ENCODE data around the gene SSX2IP. TPM values are rescaled to one million over a fixed set of nuclear protein-coding genes. Genes with fewer than 3 reads are reported as not detected.

Gene SSX2IP
- polyA plus RNA-seq, 3 donors = 0.85 to 2.8 (median 2.2) TPM

- WGBS (ENCODE audit: insufficient coverage) = 93% methylated on average over 5 of the region's 5 CpGs
- peaks cover 24 to 31% of the 10 kb centered on the region in 2 donors for H3K9me3 ChIP-seq (replicated peaks in 1 of 2; ENCODE audit: control insufficient read depth in 1 of 2, insufficient read depth in 1 of 2, low read length in 2 of 2)
- H3K27ac ChIP-seq (ENCODE audit: low read depth in 1 of 2, low read length in 2 of 2) = no peak overlapping the region
- H3K27me3 Mint-ChIP-seq (ENCODE audit: low read depth in 3 of 3) = no peaks in the 10 kb centered on the region
- TF ChIP-seq CTCF (IDR thresholded peaks at IDR 0.05) = no peak
- peak overlapping the region in 1 of 7 donors; percentile 29 for H3K27ac Mint-ChIP-seq
- H3K4me2 ChIP-seq (replicated peaks; ENCODE audit: extremely low read depth, low read length, poor library complexity, severe bottlenecking) = no peak overlapping the region
- no peaks in the 10 kb centered on the region for H3K4me1 ChIP-seq (ENCODE audit: control insufficient read depth in 1 of 2, insufficient read depth in 2 of 2, low read length in 2 of 2)
- no peak overlapping the region for H3K4me3 ChIP-seq (replicated peaks in 1 of 3; ENCODE audit: low read depth in 2 of 3, low read length in 3 of 3)
- no peaks in the 10 kb centered on the region for H3K79me2 ChIP-seq (ENCODE audit: insufficient read depth, low read length)
- peaks cover 21 to 41% (median 29%) of the 10 kb centered on the region in 7 donors for H3K9me3 Mint-ChIP-seq
- H3K4me3 Mint-ChIP-seq = no peak overlapping the region
- H3K27me3 ChIP-seq (ENCODE audit: control insufficient read depth in 2 of 2, insufficient read depth in 2 of 2, low read length in 2 of 2) = peaks cover 0 to 2% of the 10 kb centered on the region in 2 donors
- H3K4me1 Mint-ChIP-seq = no peaks in the 10 kb centered on the region
- H4K20me1 ChIP-seq (ENCODE audit: insufficient read depth, low read length) = no peaks in the 10 kb centered on the region
- H3K9ac ChIP-seq (ENCODE audit: insufficient read depth, low read length, poor library complexity, severe bottlenecking) = no peak overlapping the region
- no peak overlapping the region for H2AFZ ChIP-seq (ENCODE audit: insufficient read depth, low read depth, low read length, poor library complexity, severe bottlenecking)
- no peaks in the 10 kb centered on the region for H3K36me3 ChIP-seq (replicated peaks in 1 of 2; ENCODE audit: control insufficient read depth in 1 of 2, insufficient read depth in 2 of 2, low read length in 2 of 2)
- no peak for DNase-seq
- no peaks in the 10 kb centered on the region for H3K36me3 Mint-ChIP-seq
- intact Hi-C loops (cut with micrococcal nuclease) = no loop called here
These were observed 89.5 kb downstream of the SSX2IP start for GRCh38 chr1:84600796-84601195.

GRCh38 chr1:84598846-84599741 is 91.2 kb downstream of the SSX2IP start:
- H3K9ac ChIP-seq (ENCODE audit: insufficient read depth, low read length, poor library complexity, severe bottlenecking) = no peak overlapping the region
- intact Hi-C loops (cut with micrococcal nuclease) = no loop called here
- no peak overlapping the region for H3K27ac Mint-ChIP-seq

More at GRCh38 chr1:84598846-84599741, 91.2 kb downstream of the SSX2IP start:
- Histone ChIP-seq H3K79me2 (ENCODE audit: insufficient read depth, low read length) (no peaks in the 10 kb centered on the region), H3K4me3 (replicated peaks in 1 of 3; ENCODE audit: low read depth in 2 of 3, low read length in 3 of 3) (no peak overlapping the region), H2AFZ (ENCODE audit: insufficient read depth, low read depth, low read length, poor library complexity, severe bottlenecking) (no peak overlapping the region), H3K27me3 (ENCODE audit: control insufficient read depth in 2 of 2, insufficient read depth in 2 of 2, low read length in 2 of 2) (peaks cover 0 to 2% of the 10 kb centered on the region in 2 donors), H3K9me3 (replicated peaks in 1 of 2; ENCODE audit: control insufficient read depth in 1 of 2, insufficient read depth in 1 of 2, low read length in 2 of 2) (peaks cover 7 to 13% of the 10 kb centered on the region in 2 donors), H3K36me3 (replicated peaks in 1 of 2; ENCODE audit: control insufficient read depth in 1 of 2, insufficient read depth in 2 of 2, low read length in 2 of 2) (no peaks in the 10 kb centered on the region), H3K4me2 (replicated peaks; ENCODE audit: extremely low read depth, low read length, poor library complexity, severe bottlenecking) (no peak overlapping the region), H3K4me1 (ENCODE audit: control insufficient read depth in 1 of 2, insufficient read depth in 2 of 2, low read length in 2 of 2) (no peaks in the 10 kb centered on the region), H4K20me1 (ENCODE audit: insufficient read depth, low read length) (no peaks in the 10 kb centered on the region), H3K27ac (ENCODE audit: low read depth in 1 of 2, low read length in 2 of 2) (no peak overlapping the region)
- Mint-ChIP-seq H3K9me3 (peaks cover 8 to 24% (median 14%) of the 10 kb centered on the region in 7 donors), H3K4me1 (no peaks in the 10 kb centered on the region), H3K36me3 (no peaks in the 10 kb centered on the region), H3K4me3 (no peak overlapping the region), H3K27me3 (ENCODE audit: low read depth in 3 of 3) (peaks cover 0 to 1% (median 0%) of the 10 kb centered on the region in 3 donors)
- WGBS (ENCODE audit: insufficient coverage) = 100% methylated on average over 1 of the region's 5 CpGs
- no peak for TF ChIP-seq CTCF (IDR thresholded peaks at IDR 0.05)
- DNase-seq = no peak

Data from CD14-positive monocyte (primary cell).